GM23338 (cell line): ENCODE data around the gene CDKAL1. TPM values are rescaled to one million over a fixed set of nuclear protein-coding genes. Genes with fewer than 3 reads are reported as not detected.

Source experiments
- ATAC-seq: fragments of 200-7000 bp; cut with Tn5 transposase; 3 replicates; pipeline ENCODE4 v1.9.1; 2020
- DNase-seq: peaks from one replicate; pipeline ENCODE4 v3.0.0-alpha.2; 2015; ENCODE audit warnings: low spot score
- H2AFZ ChIP-seq: fragments of 200-600 bp; sonication (generic); 2 replicates; pipeline ENCODE4 v1.8.0; 2016; ENCODE audit warnings: antibody characterized with exemption, mild to moderate bottlenecking, moderate library complexity
- H3F3A ChIP-seq: fragments of 200-600 bp; sonication (generic); replicated peaks from 2 replicates; pipeline ENCODE4 v1.8.0; 2017; ENCODE audit warnings: antibody characterized with exemption, mixed run types, low read depth
- H3K27ac ChIP-seq: fragments of 200-600 bp; sonication (generic); 2 replicates; pipeline ENCODE4 v1.6.1; 2016; ENCODE audit warnings: low read depth
- H3K27me3 ChIP-seq: fragments of 200-600 bp; sonication (generic); 2 replicates; pipeline ENCODE4 v1.8.0; 2016; ENCODE audit warnings: mild to moderate bottlenecking, mixed run types, moderate library complexity; ENCODE audit not compliant: insufficient read depth
- H3K36me3 ChIP-seq: fragments of 200-600 bp; sonication (generic); 2 replicates; pipeline ENCODE4 v1.8.0; 2016; ENCODE audit warnings: mild to moderate bottlenecking; ENCODE audit not compliant: insufficient read depth
- H3K4me1 ChIP-seq: fragments of 200-600 bp; sonication (generic); 2 replicates; pipeline ENCODE4 v1.8.0; 2016; ENCODE audit warnings: mild to moderate bottlenecking, moderate library complexity; ENCODE audit not compliant: insufficient read depth
- H3K4me2 ChIP-seq: fragments of 200-600 bp; sonication (generic); 2 replicates; pipeline ENCODE4 v1.7.1; 2017; ENCODE audit warnings: mixed run types
- H3K4me3 ChIP-seq: fragments of 200-600 bp; sonication (generic); 2 replicates; pipeline ENCODE4 v1.6.1; 2016; ENCODE audit warnings: mixed run types
- H3K79me2 ChIP-seq: fragments of 200-600 bp; sonication (generic); replicated peaks from 2 replicates; pipeline ENCODE4 v1.8.0; 2017; ENCODE audit warnings: mild to moderate bottlenecking; ENCODE audit not compliant: insufficient read depth
- H3K9me2 ChIP-seq: fragments of 200-600 bp; sonication (generic); 2 replicates; pipeline ENCODE4 v1.8.0; 2017; ENCODE audit not compliant: insufficient read depth
- H4K20me1 ChIP-seq: fragments of 200-600 bp; sonication (generic); replicated peaks from 2 replicates; pipeline ENCODE4 v1.8.0; 2017; ENCODE audit warnings: mild to moderate bottlenecking; ENCODE audit not compliant: insufficient read depth
- H3K27ac Mint-ChIP-seq: 2 replicates; pipeline ENCODE4 v1.8.0; 2020; ENCODE audit warnings: inconsistent platforms, mild to moderate bottlenecking, moderate library complexity, mixed read lengths
- H3K27me3 Mint-ChIP-seq: 3 replicates; pipeline ENCODE4 v1.8.0; 2022; ENCODE audit warnings: low read depth, mild to moderate bottlenecking, moderate library complexity, mixed read lengths, inconsistent platforms; ENCODE audit not compliant: insufficient read depth, poor library complexity
- H3K36me3 Mint-ChIP-seq: 3 replicates; pipeline ENCODE4 v1.8.0; 2021; ENCODE audit warnings: low read depth, mild to moderate bottlenecking, inconsistent platforms, moderate library complexity, mixed read lengths
- H3K4me1 Mint-ChIP-seq: 3 replicates; pipeline ENCODE4 v1.8.0; 2020; ENCODE audit warnings: mild to moderate bottlenecking, inconsistent platforms, mixed read lengths
- H3K4me3 Mint-ChIP-seq: 3 replicates; pipeline ENCODE4 v1.8.0; 2021; ENCODE audit warnings: moderate library complexity, mild to moderate bottlenecking, inconsistent platforms, mixed read lengths
- H3K9me3 Mint-ChIP-seq: 3 replicates; pipeline ENCODE4 v1.8.0; 2020; ENCODE audit warnings: moderate library complexity, mild to moderate bottlenecking, inconsistent platforms, mixed read lengths
- CREB1 ChIP-seq: fragments of 250-450 bp; sonication (Bioruptor Pico); IDR thresholded peaks from 2 replicates; pipeline ENCODE4 v1.5.0; 2020; ENCODE audit warnings: low read depth, mild to moderate bottlenecking, moderate library complexity
- ETS1 ChIP-seq: IDR thresholded peaks from 2 replicates; pipeline ENCODE4 v1.6.1; 2016; ENCODE audit warnings: antibody characterized with exemption
- EZH2 ChIP-seq: fragments of 200-600 bp; sonication (generic); IDR thresholded peaks from one replicate; pipeline ENCODE4 v1.8.0; 2017; ENCODE audit warnings: antibody characterized with exemption, mild to moderate bottlenecking, low read depth; ENCODE audit not compliant: unreplicated experiment
- EZH2phosphoT487 ChIP-seq: fragments of 200-600 bp; sonication (generic); IDR thresholded peaks from one replicate; pipeline ENCODE4 v1.8.1; 2018; ENCODE audit warnings: antibody characterized with exemption; ENCODE audit not compliant: unreplicated experiment
- JUNB ChIP-seq: IDR thresholded peaks from one replicate; pipeline ENCODE4 v1.6.1; 2016; ENCODE audit warnings: antibody characterized with exemption; ENCODE audit not compliant: unreplicated experiment
- NANOG ChIP-seq: IDR thresholded peaks from 2 replicates; pipeline ENCODE4 v1.6.1; 2016; ENCODE audit warnings: antibody characterized with exemption, borderline replicate concordance
- POLR2AphosphoS5 ChIP-seq: IDR thresholded peaks from 2 replicates; pipeline ENCODE4 v1.6.1; 2016; ENCODE audit warnings: antibody characterized with exemption, low read depth
- REST ChIP-seq: IDR thresholded peaks from one replicate; pipeline ENCODE4 v1.6.1; 2018; ENCODE audit warnings: antibody characterized with exemption; ENCODE audit not compliant: unreplicated experiment
- STAT1 ChIP-seq: IDR thresholded peaks from one replicate; pipeline ENCODE4 v1.6.1; 2016; ENCODE audit warnings: antibody characterized with exemption; ENCODE audit not compliant: unreplicated experiment
- ZNF114 ChIP-seq: fragments of 250-450 bp; sonication (Bioruptor Pico); IDR thresholded peaks from 2 replicates; pipeline ENCODE4 v1.5.0; 2020; ENCODE audit warnings: mild to moderate bottlenecking, moderate library complexity
- ZNF331 ChIP-seq: fragments of 250-450 bp; sonication (Bioruptor Pico); IDR thresholded peaks from 2 replicates; pipeline ENCODE4 v1.5.0; 2020; ENCODE audit warnings: low read depth, mild to moderate bottlenecking, moderate library complexity
- ZNF462 ChIP-seq: fragments of 250-450 bp; sonication (Bioruptor Pico); IDR thresholded peaks from 2 replicates; pipeline ENCODE4 v1.5.0; 2020; ENCODE audit warnings: mild to moderate bottlenecking, moderate library complexity
- polyA plus RNA-seq: library from polyadenylated mRNA; unstranded; fragments of >200 nt; fragmentation: Nextera tagmentation; extraction: Ambion mirVana; gene quantifications from 2 replicates; pipeline ENCODE4 v1.2.1, GENCODE V29; 2016
- total RNA-seq: library from RNA; depleted of rRNA; stranded (reverse); fragments of >200 nt; shearing (Covaris generic); gene quantifications from 2 replicates; pipeline ENCODE4 v1.2.3, GENCODE V29; 2014
- TF ChIP-seq, protein P1 (sequence below), 2 experiments: fragments of 200-600 bp in 1 of 2; sonication (generic) in 1 of 2; conservative IDR thresholded peaks; 2 replicates each; pipeline versions ENCODE4 v1.5.1 to v1.6.1; 2016 to 2017; ENCODE audit warnings: antibody characterized with exemption in 2 of 2, low read depth in 2 of 2, mild to moderate bottlenecking in 2 of 2, moderate library complexity in 1 of 2

The CDKAL1 gene
- total and polyA plus RNA-seq, 2 experiments from 2014 or later, result 17.8 to 35.0 TPM

- Histone ChIP-seq H3K79me2 (no peaks in the 10 kb centered on the region; the same call in none of the 2 replicates), H3K27me3 (no peaks in the 10 kb centered on the region), H3F3A (no peaks in the 10 kb centered on the region), H4K20me1 (no peaks in the 10 kb centered on the region), H3K36me3 (no peaks in the 10 kb centered on the region), H3K4me3 (no peak overlapping the region), H3K4me2 (no peak overlapping the region), H3K27ac (no peak overlapping the region), H2AFZ (no peak overlapping the region), H3K9me2 (no peaks in the 10 kb centered on the region), H3K4me1 (peaks cover 3% of the 10 kb centered on the region; the same call in 1 of the 2 replicates)
- TF ChIP-seq EZH2phosphoT487 (no peak), POLR2AphosphoS5 (no peak), ZNF462 (CRISPR knock-in tag) (no peak), REST (no peak), NANOG (no peak), JUNB (no peak), ETS1 (no peak), EZH2 (no peak), ZNF331 (CRISPR knock-in tag) (no peak), ZNF114 (CRISPR knock-in tag) (no peak), STAT1 (no peak), CREB1 (CRISPR knock-in tag) (no peak)
- TF ChIP-seq, protein P1, sequence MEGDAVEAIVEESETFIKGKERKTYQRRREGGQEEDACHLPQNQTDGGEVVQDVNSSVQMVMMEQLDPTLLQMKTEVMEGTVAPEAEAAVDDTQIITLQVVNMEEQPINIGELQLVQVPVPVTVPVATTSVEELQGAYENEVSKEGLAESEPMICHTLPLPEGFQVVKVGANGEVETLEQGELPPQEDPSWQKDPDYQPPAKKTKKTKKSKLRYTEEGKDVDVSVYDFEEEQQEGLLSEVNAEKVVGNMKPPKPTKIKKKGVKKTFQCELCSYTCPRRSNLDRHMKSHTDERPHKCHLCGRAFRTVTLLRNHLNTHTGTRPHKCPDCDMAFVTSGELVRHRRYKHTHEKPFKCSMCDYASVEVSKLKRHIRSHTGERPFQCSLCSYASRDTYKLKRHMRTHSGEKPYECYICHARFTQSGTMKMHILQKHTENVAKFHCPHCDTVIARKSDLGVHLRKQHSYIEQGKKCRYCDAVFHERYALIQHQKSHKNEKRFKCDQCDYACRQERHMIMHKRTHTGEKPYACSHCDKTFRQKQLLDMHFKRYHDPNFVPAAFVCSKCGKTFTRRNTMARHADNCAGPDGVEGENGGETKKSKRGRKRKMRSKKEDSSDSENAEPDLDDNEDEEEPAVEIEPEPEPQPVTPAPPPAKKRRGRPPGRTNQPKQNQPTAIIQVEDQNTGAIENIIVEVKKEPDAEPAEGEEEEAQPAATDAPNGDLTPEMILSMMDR (conservative IDR thresholded peaks at IDR 0.05; ENCODE audit: low read depth in 2 of 2), result no peak
- H3K27me3 Mint-ChIP-seq, result no peaks in the 10 kb centered on the region
- no peak for ATAC-seq
- no peak overlapping the region for H3K4me3 Mint-ChIP-seq
- no peaks in the 10 kb centered on the region for H3K9me3 Mint-ChIP-seq
- H3K4me1 Mint-ChIP-seq, result peaks cover 19% of the 10 kb centered on the region
- H3K27ac Mint-ChIP-seq, result no peak overlapping the region; the same call in 1 of the 2 replicates
- H3K36me3 Mint-ChIP-seq, result peaks cover 3% of the 10 kb centered on the region; the same call in 1 of the 3 replicates
- no peak for DNase-seq
These were observed 118.2 kb downstream of the CDKAL1 start for GRCh38 chr6:20652299-20653084.
